Spinal cord (tissue), 10 donors: ENCODE data around the gene GOLGB1. TPM values are rescaled to one million over a fixed set of nuclear protein-coding genes. Genes with fewer than 3 reads are reported as not detected.
"Not testable (repeated sequence)": the region's sequence is repeated elsewhere in the genome, so short reads cannot be mapped to it uniquely, and the experiment has no call there.

Experiments used
- DNase-seq, 6 donors: peaks; one replicate each; pipeline versions ENCODE4 v3.0.0 to v3.0.0-alpha.2; 2013 to 2015; ENCODE audit warnings: low spot score in 6 of 6, low read depth in 4 of 6
- H3K27ac ChIP-seq: one replicate; pipeline ENCODE4 v1.5.1; 2013; ENCODE audit warnings: low read depth, low read length, control low read depth
- H3K27me3 ChIP-seq: one replicate; pipeline ENCODE4 v1.6.1; 2013; ENCODE audit warnings: low read length; ENCODE audit not compliant: control insufficient read depth, insufficient read depth
- H3K36me3 ChIP-seq: one replicate; pipeline ENCODE4 v1.6.1; 2013; ENCODE audit warnings: low read length; ENCODE audit not compliant: control insufficient read depth, insufficient read depth
- H3K4me1 ChIP-seq: one replicate; pipeline ENCODE4 v1.6.1; 2013; ENCODE audit warnings: low read length; ENCODE audit not compliant: control insufficient read depth, insufficient read depth
- H3K4me3 ChIP-seq: one replicate; pipeline ENCODE4 v1.5.1; 2013; ENCODE audit warnings: low read depth, low read length, control low read depth
- H3K9me3 ChIP-seq: one replicate; pipeline ENCODE4 v1.6.1; 2013; ENCODE audit warnings: low read length; ENCODE audit not compliant: control insufficient read depth, insufficient read depth
- WGBS: methylation state at CpG from one replicate; pipeline ENCODE4 v1.1.5; 2013; ENCODE audit warnings: missing lambda C conversion rate; ENCODE audit not compliant: insufficient coverage; 5-methylcytosine and 5-hydroxymethylcytosine counted together
- polyA plus RNA-seq, 2 donors: library from polyadenylated mRNA; unstranded; fragments of 120-200 nt; gene quantifications; one replicate each; pipeline ENCODE4 v1.2.1, GENCODE V29; 2013; ENCODE audit not compliant: insufficient read length in 2 of 2
- total RNA-seq, 2 donors: library from RNA; depleted of rRNA in 1 of 2; stranded (reverse); fragments of 120-200 nt in 1 of 2; fragments of >200 nt in 1 of 2; gene quantifications; one replicate each; pipeline versions ENCODE4 v1.2.3 to v1.2.4, GENCODE V29; 2013 to 2014
- donor health status: healthy.

Gene GOLGB1
- total and polyA plus RNA-seq, 4 donors, result 40.0 to 74.3 (median 48.0) TPM

DNA sequence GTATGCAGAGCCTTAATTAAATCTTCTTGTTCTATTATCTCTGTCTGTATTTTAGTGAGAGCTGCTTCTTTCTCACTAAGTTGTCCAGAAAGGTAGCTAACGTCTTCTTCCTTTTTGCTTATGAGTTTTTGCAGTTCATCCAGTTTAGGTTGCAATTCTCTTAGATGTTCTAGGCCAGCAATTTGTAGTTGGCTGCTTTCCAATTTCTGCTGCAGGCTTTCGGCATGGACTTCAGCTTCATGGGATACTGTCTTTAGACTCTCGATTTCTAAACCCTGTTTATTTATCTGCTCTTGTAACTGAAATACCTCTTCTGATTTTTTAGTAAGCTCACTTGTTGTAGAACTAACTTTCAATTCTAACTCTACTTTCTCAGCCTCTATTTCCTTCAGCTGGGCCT is 53.4 kb downstream of the GOLGB1 start:
- WGBS, result 68% methylated on average over 3 of the region's 3 CpGs
- no peak overlapping the region for H3K27ac ChIP-seq
- H3K27me3 ChIP-seq, result no peaks in the 10 kb centered on the region
- H3K36me3 ChIP-seq, result peaks cover 3% of the 10 kb centered on the region
- H3K4me1 ChIP-seq, result no peaks in the 10 kb centered on the region
- no peak overlapping the region for H3K4me3 ChIP-seq
- no peaks in the 10 kb centered on the region for H3K9me3 ChIP-seq
- peak in 1 of 6 donors; percentile 6 for DNase-seq

DNA sequence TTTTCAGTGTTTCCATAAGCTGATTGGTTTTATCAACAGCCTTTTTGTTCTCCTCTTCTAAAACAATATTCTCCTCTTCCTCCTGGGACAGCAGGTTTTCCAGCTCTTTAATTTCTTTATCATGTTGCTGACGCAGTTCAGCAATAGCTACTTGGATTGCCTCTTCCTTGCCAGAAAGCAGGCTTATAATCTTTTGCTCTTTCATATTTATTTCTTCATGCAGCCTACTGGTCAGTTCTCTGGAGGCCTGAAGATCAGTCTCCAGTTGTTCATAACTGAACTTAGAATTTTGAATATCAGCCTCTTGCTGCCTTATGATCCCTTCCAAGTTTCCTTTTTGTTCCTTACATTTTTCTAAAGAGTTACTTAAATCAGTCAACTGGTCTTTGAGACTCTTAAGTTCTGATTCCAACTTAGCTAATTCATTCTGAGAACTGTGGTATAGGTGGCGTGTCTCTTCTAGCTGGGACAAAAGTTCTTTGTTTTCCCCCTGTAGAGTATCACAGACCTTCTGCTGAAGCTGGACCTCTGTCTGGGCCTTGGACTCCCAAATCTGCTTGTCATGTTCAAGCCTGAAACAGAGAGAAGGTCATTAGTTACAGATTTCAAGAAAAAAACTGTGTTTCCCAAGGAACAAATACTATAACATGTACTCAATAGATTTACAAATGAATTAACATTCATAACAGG is 57.4 kb downstream of the GOLGB1 start:
- Histone ChIP-seq H3K4me1 (no peaks in the 10 kb centered on the region), H3K27ac (no peak overlapping the region), H3K27me3 (no peaks in the 10 kb centered on the region), H3K4me3 (no peak overlapping the region), H3K36me3 (peaks cover 8% of the 10 kb centered on the region), H3K9me3 (no peaks in the 10 kb centered on the region)
- no peak for DNase-seq
- WGBS, result 88% methylated on average over 1 of the region's 2 CpGs

- no peak overlapping the region for H3K4me3 ChIP-seq
- H3K36me3 ChIP-seq, result peaks cover 12% of the 10 kb centered on the region
- H3K27me3 ChIP-seq, result no peaks in the 10 kb centered on the region
- DNase-seq, result no peak
- WGBS, result 100% methylated on average over 1 of the region's 2 CpGs
- H3K4me1 ChIP-seq, result no peaks in the 10 kb centered on the region
- no peak overlapping the region for H3K27ac ChIP-seq
- no peaks in the 10 kb centered on the region for H3K9me3 ChIP-seq
Observed at GRCh38 chr3:121690777-121691405, 58.6 kb downstream of the GOLGB1 start.

- H3K4me1 ChIP-seq, DNase-seq, H3K4me3 ChIP-seq, H3K27me3 ChIP-seq, H3K27ac ChIP-seq, H3K9me3 ChIP-seq: not testable (repeated sequence)
- WGBS, result 99% methylated on average over 15 of the region's 31 CpGs
- peaks cover 10% of the 10 kb centered on the region for H3K36me3 ChIP-seq
Observed at GRCh38 chr3:121688747-121689146, 60.8 kb downstream of the GOLGB1 start.

DNA sequence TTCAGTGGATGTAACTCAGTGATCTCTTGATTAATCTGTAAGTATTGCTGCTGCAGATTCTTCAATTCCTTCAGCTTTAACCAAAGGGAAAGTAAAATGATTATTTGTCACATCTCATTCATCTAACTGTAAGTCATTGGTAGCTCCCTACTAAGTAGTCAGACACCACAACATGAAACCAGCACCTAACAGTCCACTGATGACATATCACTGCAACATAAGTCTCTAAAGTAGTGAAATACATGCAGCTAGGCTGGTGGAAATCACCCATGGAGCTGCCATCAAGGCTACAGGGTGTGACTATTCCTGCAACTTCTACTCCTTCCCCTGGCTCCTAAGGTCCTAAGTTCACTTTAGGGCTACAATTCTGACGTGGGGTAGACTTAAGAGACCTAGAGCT is 67.7 kb downstream of the GOLGB1 start:
- Histone ChIP-seq H3K27me3 (no peaks in the 10 kb centered on the region), H3K27ac (no peak overlapping the region), H3K4me3 (no peak overlapping the region), H3K4me1 (no peaks in the 10 kb centered on the region), H3K9me3 (peaks cover 7% of the 10 kb centered on the region), H3K36me3 (peaks cover 11% of the 10 kb centered on the region)
- DNase-seq, result no peak
- WGBS, result no CpG with 5 or more reads among the region's 1 CpG

GRCh38 chr3:121677141-121677540 is 72.4 kb downstream of the GOLGB1 start:
- Histone ChIP-seq H3K4me1 (no peaks in the 10 kb centered on the region), H3K27ac (no peak overlapping the region), H3K27me3 (no peaks in the 10 kb centered on the region), H3K4me3 (no peak overlapping the region), H3K9me3 (no peaks in the 10 kb centered on the region), H3K36me3 (peaks cover 16% of the 10 kb centered on the region)
- no peak for DNase-seq
- no CpG with 5 or more reads among the region's 2 CpGs for WGBS

- H3K4me1 ChIP-seq, result no peaks in the 10 kb centered on the region
- no peak for DNase-seq
- no peaks in the 10 kb centered on the region for H3K9me3 ChIP-seq
- no peaks in the 10 kb centered on the region for H3K27me3 ChIP-seq
- H3K27ac ChIP-seq, result no peak overlapping the region
- H3K4me3 ChIP-seq, result no peak overlapping the region
- peaks cover 24% of the 10 kb centered on the region for H3K36me3 ChIP-seq
Observed at GRCh38 chr3:121670676-121671075, 78.9 kb downstream of the GOLGB1 start.

DNA sequence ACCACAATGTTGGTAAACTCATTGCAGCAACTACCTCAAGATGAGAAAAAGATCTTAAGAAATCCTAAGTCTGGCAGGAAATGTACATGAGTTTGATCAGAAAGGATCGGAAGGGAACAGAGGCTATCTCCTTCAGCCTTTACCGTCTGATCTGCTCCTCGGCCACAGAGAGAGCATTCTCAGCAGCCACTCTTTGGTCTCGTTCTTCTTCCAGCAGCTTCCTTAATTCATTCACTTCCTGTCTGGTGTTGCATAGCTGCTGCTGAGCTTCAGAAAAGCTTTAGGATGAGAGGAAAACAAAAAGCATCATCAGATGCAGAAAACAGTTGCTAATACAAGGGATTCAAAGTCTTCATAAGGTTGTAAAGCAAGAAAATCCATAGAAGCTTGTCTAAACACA is 82.2 kb downstream of the GOLGB1 start:
- Histone ChIP-seq H3K9me3 (no peaks in the 10 kb centered on the region), H3K36me3 (peaks cover 32% of the 10 kb centered on the region), H3K27ac (no peak overlapping the region), H3K4me3 (no peak overlapping the region), H3K4me1 (no peaks in the 10 kb centered on the region), H3K27me3 (no peaks in the 10 kb centered on the region)
- no peak for DNase-seq
- WGBS, result 100% methylated on average over 3 of the region's 4 CpGs

DNA sequence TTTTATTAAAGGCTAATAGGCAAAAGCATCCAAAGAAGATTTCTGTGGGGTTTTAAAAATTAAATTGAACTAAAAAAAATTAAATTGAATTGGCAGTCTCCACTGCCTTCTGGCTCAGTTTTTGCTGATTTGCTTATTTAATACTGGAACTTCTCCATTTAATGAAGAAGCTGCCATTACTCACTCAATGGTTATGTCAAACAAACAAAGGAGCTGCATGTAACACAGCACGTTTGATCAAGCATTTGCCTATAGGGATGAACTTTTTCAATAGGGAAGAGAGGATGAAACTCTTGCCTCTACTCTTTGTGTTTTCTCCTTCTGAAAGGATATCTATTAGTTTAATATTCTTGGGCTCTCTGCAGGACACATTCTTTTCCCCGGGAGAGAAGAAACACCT is 84.1 kb downstream of the GOLGB1 start:
- H3K27ac ChIP-seq, result no peak overlapping the region
- H3K4me3 ChIP-seq, result no peak overlapping the region
- H3K9me3 ChIP-seq, result no peaks in the 10 kb centered on the region
- H3K4me1 ChIP-seq, result no peaks in the 10 kb centered on the region
- peaks cover 32% of the 10 kb centered on the region for H3K36me3 ChIP-seq
- no CpG with 5 or more reads among the region's 2 CpGs for WGBS
- H3K27me3 ChIP-seq, result no peaks in the 10 kb centered on the region
- no peak for DNase-seq

GRCh38 chr3:121663171-121663847 is 86.2 kb downstream of the GOLGB1 start:
- H3K4me3 ChIP-seq, result no peak overlapping the region
- DNase-seq, result no peak
- H3K9me3 ChIP-seq, result no peaks in the 10 kb centered on the region
- H3K4me1 ChIP-seq, result no peaks in the 10 kb centered on the region
- H3K27me3 ChIP-seq, result no peaks in the 10 kb centered on the region
- peaks cover 28% of the 10 kb centered on the region for H3K36me3 ChIP-seq
- WGBS, result no CpG with 5 or more reads among the region's 2 CpGs
- H3K27ac ChIP-seq, result no peak overlapping the region
